Neural progenitor cell (in vitro differentiated cells): Measurements from ENCODE around the gene SLC2A13. TPM values are rescaled to one million over a fixed set of nuclear protein-coding genes. Genes with fewer than 3 reads are reported as not detected.

Source experiments
- DNase-seq: peaks from one replicate; pipeline ENCODE4 v3.0.0-alpha.2; 2016; ENCODE audit warnings: low spot score
- H2AFZ ChIP-seq: fragments of 200-600 bp; sonication (generic); replicated peaks from 2 replicates; pipeline ENCODE4 v1.6.1; 2016; ENCODE audit warnings: antibody characterized with exemption
- H3F3A ChIP-seq: fragments of 200-600 bp; sonication (generic); 2 replicates; pipeline ENCODE4 v1.6.1; 2016; ENCODE audit warnings: antibody characterized with exemption, low read depth
- H3K27ac ChIP-seq: fragments of 200-600 bp; sonication (generic); 2 replicates; pipeline ENCODE4 v1.5.1; 2016; ENCODE audit warnings: mild to moderate bottlenecking
- H3K27me3 ChIP-seq: fragments of 200-600 bp; sonication (generic); 2 replicates; pipeline ENCODE4 v1.6.1; 2016; ENCODE audit warnings: mild to moderate bottlenecking, moderate library complexity
- H3K36me3 ChIP-seq: fragments of 200-600 bp; sonication (generic); 2 replicates; pipeline ENCODE4 v1.5.1; 2016
- H3K4me1 ChIP-seq: fragments of 200-600 bp; sonication (generic); 2 replicates; pipeline ENCODE4 v1.6.1; 2016; ENCODE audit warnings: mixed run types
- H3K4me2 ChIP-seq: fragments of 200-600 bp; sonication (generic); 2 replicates; pipeline ENCODE4 v1.6.1; 2016
- H3K4me3 ChIP-seq: fragments of 200-600 bp; sonication (generic); 2 replicates; pipeline ENCODE4 v1.5.1; 2016
- H3K79me2 ChIP-seq: fragments of 200-600 bp; sonication (generic); 2 replicates; pipeline ENCODE4 v1.6.1; 2016; ENCODE audit warnings: low read depth
- H3K9ac ChIP-seq: fragments of 200-600 bp; sonication (generic); 2 replicates; pipeline ENCODE4 v1.6.1; 2016
- H3K9me3 ChIP-seq: fragments of 200-600 bp; sonication (generic); 2 replicates; pipeline ENCODE4 v1.5.1; 2016; ENCODE audit warnings: low read depth
- H4K20me1 ChIP-seq: fragments of 200-600 bp; sonication (generic); 2 replicates; pipeline ENCODE4 v1.6.1; 2016; ENCODE audit warnings: low read depth
- H3K27ac Mint-ChIP-seq: 3 replicates; pipeline ENCODE4 v1.8.0; 2021; ENCODE audit warnings: mixed read lengths
- H3K27me3 Mint-ChIP-seq: 2 replicates; pipeline ENCODE4 v1.8.0; 2022; ENCODE audit warnings: low read depth, mild to moderate bottlenecking, inconsistent platforms, moderate library complexity, mixed read lengths; ENCODE audit not compliant: insufficient read depth
- H3K36me3 Mint-ChIP-seq: 3 replicates; pipeline ENCODE4 v1.8.0; 2021; ENCODE audit warnings: mixed read lengths
- H3K4me1 Mint-ChIP-seq: 3 replicates; pipeline ENCODE4 v1.8.0; 2021; ENCODE audit warnings: mixed read lengths
- H3K4me3 Mint-ChIP-seq: 3 replicates; pipeline ENCODE4 v1.8.0; 2021; ENCODE audit warnings: mild to moderate bottlenecking, moderate library complexity, mixed read lengths
- H3K9me3 Mint-ChIP-seq: 3 replicates; pipeline ENCODE4 v1.8.0; 2020; ENCODE audit warnings: mixed read lengths
- EZH2 ChIP-seq: fragments of 200-600 bp; sonication (generic); IDR thresholded peaks from 2 replicates; pipeline ENCODE4 v1.6.1; 2017; ENCODE audit warnings: antibody characterized with exemption, mild to moderate bottlenecking, moderate library complexity
- EZH2phosphoT487 ChIP-seq: fragments of 200-600 bp; sonication (generic); IDR thresholded peaks from 2 replicates; pipeline ENCODE4 v1.6.1; 2017; ENCODE audit warnings: antibody characterized with exemption
- total RNA-seq: library from RNA; depleted of rRNA; stranded (reverse); fragments of >200 nt; gene quantifications from 2 replicates; pipeline ENCODE4 v1.2.3, GENCODE V29; 2015; ENCODE audit warnings: low replicate concordance
- TF ChIP-seq, protein P1 (sequence below): fragments of 200-600 bp; sonication (generic); IDR thresholded peaks from 2 replicates; pipeline ENCODE4 v1.5.1; 2017; ENCODE audit warnings: antibody characterized with exemption, mild to moderate bottlenecking

Gene SLC2A13
- total RNA-seq, 1 donor from 2014 or later: 11.1 TPM

- peaks cover 2% of the 10 kb centered on the region for H3K9me3 Mint-ChIP-seq
- no peaks in the 10 kb centered on the region for H3K9me3 ChIP-seq
- no peak overlapping the region for H3K9ac ChIP-seq
- H3K4me1 ChIP-seq: no peaks in the 10 kb centered on the region
- H3K79me2 ChIP-seq: no peaks in the 10 kb centered on the region
- no peaks in the 10 kb centered on the region for H3K27me3 ChIP-seq
- H3K4me3 ChIP-seq: no peak overlapping the region
- no peak overlapping the region for H3K27ac ChIP-seq
- no peak overlapping the region for H3K4me2 ChIP-seq
- H2AFZ ChIP-seq: no peak overlapping the region
- H3K36me3 ChIP-seq: no peaks in the 10 kb centered on the region
- peaks cover 2% of the 10 kb centered on the region for H3K27me3 Mint-ChIP-seq
- H3F3A ChIP-seq: no peaks in the 10 kb centered on the region
- DNase-seq: peak; percentile 50
- TF ChIP-seq, protein P1, sequence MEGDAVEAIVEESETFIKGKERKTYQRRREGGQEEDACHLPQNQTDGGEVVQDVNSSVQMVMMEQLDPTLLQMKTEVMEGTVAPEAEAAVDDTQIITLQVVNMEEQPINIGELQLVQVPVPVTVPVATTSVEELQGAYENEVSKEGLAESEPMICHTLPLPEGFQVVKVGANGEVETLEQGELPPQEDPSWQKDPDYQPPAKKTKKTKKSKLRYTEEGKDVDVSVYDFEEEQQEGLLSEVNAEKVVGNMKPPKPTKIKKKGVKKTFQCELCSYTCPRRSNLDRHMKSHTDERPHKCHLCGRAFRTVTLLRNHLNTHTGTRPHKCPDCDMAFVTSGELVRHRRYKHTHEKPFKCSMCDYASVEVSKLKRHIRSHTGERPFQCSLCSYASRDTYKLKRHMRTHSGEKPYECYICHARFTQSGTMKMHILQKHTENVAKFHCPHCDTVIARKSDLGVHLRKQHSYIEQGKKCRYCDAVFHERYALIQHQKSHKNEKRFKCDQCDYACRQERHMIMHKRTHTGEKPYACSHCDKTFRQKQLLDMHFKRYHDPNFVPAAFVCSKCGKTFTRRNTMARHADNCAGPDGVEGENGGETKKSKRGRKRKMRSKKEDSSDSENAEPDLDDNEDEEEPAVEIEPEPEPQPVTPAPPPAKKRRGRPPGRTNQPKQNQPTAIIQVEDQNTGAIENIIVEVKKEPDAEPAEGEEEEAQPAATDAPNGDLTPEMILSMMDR: peak; percentile 91
- TF ChIP-seq EZH2phosphoT487: no peak
- H3K4me1 Mint-ChIP-seq: peaks cover 5% of the 10 kb centered on the region
- H3K36me3 Mint-ChIP-seq: no peaks in the 10 kb centered on the region
- no peak overlapping the region for H3K4me3 Mint-ChIP-seq
- H3K27ac Mint-ChIP-seq: no peak overlapping the region
- no peaks in the 10 kb centered on the region for H4K20me1 ChIP-seq
Observed at GRCh38 chr12:40152783-40153383, 47.0 kb upstream of the SLC2A13 start.

GRCh38 chr12:40149673-40150260, 43.9 kb upstream of the SLC2A13 start:
- Histone ChIP-seq H3K36me3 (no peaks in the 10 kb centered on the region), H3K27me3 (no peaks in the 10 kb centered on the region), H3F3A (peaks cover 7% of the 10 kb centered on the region), H3K9me3 (no peaks in the 10 kb centered on the region), H3K79me2 (no peaks in the 10 kb centered on the region), H2AFZ (no peak overlapping the region), H3K4me1 (no peaks in the 10 kb centered on the region), H3K27ac (no peak overlapping the region), H3K4me2 (no peak overlapping the region), H4K20me1 (no peaks in the 10 kb centered on the region), H3K4me3 (no peak overlapping the region), H3K9ac (no peak overlapping the region)
- H3K27ac Mint-ChIP-seq: no peak overlapping the region
- peaks cover 2% of the 10 kb centered on the region for H3K27me3 Mint-ChIP-seq
- peaks cover 2% of the 10 kb centered on the region for H3K9me3 Mint-ChIP-seq
- no peaks in the 10 kb centered on the region for H3K4me1 Mint-ChIP-seq
- no peak overlapping the region for H3K4me3 Mint-ChIP-seq
- H3K36me3 Mint-ChIP-seq: no peaks in the 10 kb centered on the region
- TF ChIP-seq EZH2phosphoT487 (no peak), EZH2 (no peak)
- TF ChIP-seq, protein P1: no peak
- no peak for DNase-seq

DNA sequence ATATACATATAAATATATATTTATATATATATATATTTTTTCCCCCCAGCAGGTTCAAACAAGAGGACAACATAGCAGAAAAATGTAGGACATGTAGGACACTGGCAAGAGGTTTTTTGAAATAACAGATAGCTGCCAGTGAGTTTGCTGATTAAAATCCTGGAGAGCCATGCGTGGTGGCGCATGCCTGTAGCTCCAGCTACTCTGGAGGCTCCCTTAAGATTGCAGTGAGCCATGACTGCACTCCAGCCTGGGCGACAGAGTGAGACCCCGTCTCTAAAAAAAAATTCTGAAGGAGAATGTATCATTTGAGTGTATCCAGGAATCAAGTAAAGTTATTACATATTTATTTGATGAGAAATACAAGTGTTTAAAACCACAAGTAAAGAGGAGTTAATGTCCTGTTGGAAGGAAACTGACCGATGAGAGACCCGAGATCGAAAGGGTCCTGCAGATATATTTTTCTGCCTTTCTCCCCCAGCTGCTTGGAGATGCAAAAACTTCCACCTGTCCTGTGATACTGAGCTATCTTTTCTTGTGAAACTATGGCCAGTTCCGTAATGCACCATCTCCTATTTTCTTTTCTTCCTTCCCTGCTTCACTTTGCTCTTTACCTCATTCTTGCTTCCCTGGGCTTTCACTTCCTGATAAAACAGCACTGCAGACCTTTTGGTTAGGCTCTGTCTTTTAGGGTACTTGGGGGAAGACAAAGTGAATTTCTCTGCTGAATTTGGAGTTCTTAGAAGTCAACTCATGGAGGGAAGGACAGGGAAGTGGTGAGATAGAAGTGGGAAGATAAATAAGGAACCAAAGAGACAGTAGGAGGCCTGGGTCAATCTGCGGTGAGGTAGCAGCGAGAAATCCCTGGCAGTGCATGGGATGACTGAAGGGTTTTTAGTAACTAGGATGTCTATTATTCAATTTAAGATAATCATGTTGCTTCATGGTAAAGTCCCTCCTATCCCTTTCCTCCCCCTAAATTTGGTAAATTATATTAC, 41.2 kb upstream of the SLC2A13 start:
- Mint-ChIP-seq H3K27ac (no peak overlapping the region), H3K27me3 (peaks cover 2% of the 10 kb centered on the region), H3K4me1 (no peaks in the 10 kb centered on the region), H3K9me3 (peaks cover 2% of the 10 kb centered on the region), H3K36me3 (no peaks in the 10 kb centered on the region), H3K4me3 (no peak overlapping the region)
- Histone ChIP-seq H4K20me1 (no peaks in the 10 kb centered on the region), H3K9ac (no peak overlapping the region), H3K9me3 (no peaks in the 10 kb centered on the region), H3K4me2 (no peak overlapping the region), H3K36me3 (no peaks in the 10 kb centered on the region), H2AFZ (peak overlapping the region; percentile 85), H3K4me3 (no peak overlapping the region), H3K79me2 (no peaks in the 10 kb centered on the region), H3K4me1 (no peaks in the 10 kb centered on the region), H3F3A (peaks cover 7% of the 10 kb centered on the region), H3K27me3 (no peaks in the 10 kb centered on the region), H3K27ac (no peak overlapping the region)
- DNase-seq: no peak
- TF ChIP-seq EZH2phosphoT487 (no peak), EZH2 (no peak)
- TF ChIP-seq, protein P1: no peak
